Nephron progenitor cell (in vitro differentiated cells): ENCODE results near the gene IGSF9B.

Experiments
- DNase-seq: peaks from one replicate; pipeline ENCODE4 v3.0.0; 2021
- H3K27ac Mint-ChIP-seq: 2 replicates; pipeline ENCODE4 v1.8.0; 2021; ENCODE audit warnings: mild to moderate bottlenecking, moderate library complexity, mixed read lengths
- H3K27me3 Mint-ChIP-seq: 2 replicates; pipeline ENCODE4 v1.8.0; 2021; ENCODE audit warnings: mild to moderate bottlenecking, low read depth, mixed read lengths; ENCODE audit not compliant: poor library complexity
- H3K36me3 Mint-ChIP-seq: 2 replicates; pipeline ENCODE4 v1.8.0; 2021; ENCODE audit warnings: low read depth, mixed read lengths
- H3K4me1 Mint-ChIP-seq: 2 replicates; pipeline ENCODE4 v1.8.0; 2021; ENCODE audit warnings: mixed read lengths
- H3K4me3 Mint-ChIP-seq: 2 replicates; pipeline ENCODE4 v1.8.0; 2021; ENCODE audit warnings: mild to moderate bottlenecking, moderate library complexity, mixed read lengths
- H3K9me3 Mint-ChIP-seq: 2 replicates; pipeline ENCODE4 v1.8.0; 2021; ENCODE audit warnings: mild to moderate bottlenecking, moderate library complexity, mixed read lengths
- TF ChIP-seq, protein P1 (sequence below): fragments of 200-600 bp; sonication (generic); IDR thresholded peaks from 2 replicates; pipeline ENCODE4 v1.5.0; 2021; ENCODE audit warnings: antibody characterized with exemption

IGSF9B gene

DNA sequence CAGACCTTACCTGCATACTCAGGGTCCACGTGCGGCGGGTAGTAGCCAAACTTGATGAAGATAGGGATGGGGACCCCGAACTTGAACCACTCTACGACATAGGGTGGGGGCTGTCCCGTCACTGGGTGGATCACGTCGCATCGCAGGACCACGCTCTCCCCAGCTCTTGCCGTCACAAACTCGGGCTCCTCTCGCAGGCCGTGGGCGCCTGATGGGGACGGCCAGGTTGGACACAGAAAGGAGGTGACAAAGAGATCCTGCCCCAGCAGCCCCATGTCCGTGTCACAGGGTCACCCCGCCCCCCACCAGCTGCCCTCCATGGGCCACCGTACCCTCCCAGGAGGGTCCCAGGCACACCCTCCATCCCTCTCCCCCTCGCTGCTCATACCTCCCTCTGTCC lies 10.7 kb downstream of the IGSF9B start:
- no peak overlapping the region for H3K27ac Mint-ChIP-seq
- no peaks in the 10 kb centered on the region for H3K36me3 Mint-ChIP-seq
- TF ChIP-seq, protein P1, sequence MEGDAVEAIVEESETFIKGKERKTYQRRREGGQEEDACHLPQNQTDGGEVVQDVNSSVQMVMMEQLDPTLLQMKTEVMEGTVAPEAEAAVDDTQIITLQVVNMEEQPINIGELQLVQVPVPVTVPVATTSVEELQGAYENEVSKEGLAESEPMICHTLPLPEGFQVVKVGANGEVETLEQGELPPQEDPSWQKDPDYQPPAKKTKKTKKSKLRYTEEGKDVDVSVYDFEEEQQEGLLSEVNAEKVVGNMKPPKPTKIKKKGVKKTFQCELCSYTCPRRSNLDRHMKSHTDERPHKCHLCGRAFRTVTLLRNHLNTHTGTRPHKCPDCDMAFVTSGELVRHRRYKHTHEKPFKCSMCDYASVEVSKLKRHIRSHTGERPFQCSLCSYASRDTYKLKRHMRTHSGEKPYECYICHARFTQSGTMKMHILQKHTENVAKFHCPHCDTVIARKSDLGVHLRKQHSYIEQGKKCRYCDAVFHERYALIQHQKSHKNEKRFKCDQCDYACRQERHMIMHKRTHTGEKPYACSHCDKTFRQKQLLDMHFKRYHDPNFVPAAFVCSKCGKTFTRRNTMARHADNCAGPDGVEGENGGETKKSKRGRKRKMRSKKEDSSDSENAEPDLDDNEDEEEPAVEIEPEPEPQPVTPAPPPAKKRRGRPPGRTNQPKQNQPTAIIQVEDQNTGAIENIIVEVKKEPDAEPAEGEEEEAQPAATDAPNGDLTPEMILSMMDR: no peak
- peaks cover 67% of the 10 kb centered on the region for H3K4me1 Mint-ChIP-seq
- no peak for DNase-seq
- H3K4me3 Mint-ChIP-seq: no peak overlapping the region
- H3K27me3 Mint-ChIP-seq: peaks cover 28% of the 10 kb centered on the region
- no peaks in the 10 kb centered on the region for H3K9me3 Mint-ChIP-seq

DNA sequence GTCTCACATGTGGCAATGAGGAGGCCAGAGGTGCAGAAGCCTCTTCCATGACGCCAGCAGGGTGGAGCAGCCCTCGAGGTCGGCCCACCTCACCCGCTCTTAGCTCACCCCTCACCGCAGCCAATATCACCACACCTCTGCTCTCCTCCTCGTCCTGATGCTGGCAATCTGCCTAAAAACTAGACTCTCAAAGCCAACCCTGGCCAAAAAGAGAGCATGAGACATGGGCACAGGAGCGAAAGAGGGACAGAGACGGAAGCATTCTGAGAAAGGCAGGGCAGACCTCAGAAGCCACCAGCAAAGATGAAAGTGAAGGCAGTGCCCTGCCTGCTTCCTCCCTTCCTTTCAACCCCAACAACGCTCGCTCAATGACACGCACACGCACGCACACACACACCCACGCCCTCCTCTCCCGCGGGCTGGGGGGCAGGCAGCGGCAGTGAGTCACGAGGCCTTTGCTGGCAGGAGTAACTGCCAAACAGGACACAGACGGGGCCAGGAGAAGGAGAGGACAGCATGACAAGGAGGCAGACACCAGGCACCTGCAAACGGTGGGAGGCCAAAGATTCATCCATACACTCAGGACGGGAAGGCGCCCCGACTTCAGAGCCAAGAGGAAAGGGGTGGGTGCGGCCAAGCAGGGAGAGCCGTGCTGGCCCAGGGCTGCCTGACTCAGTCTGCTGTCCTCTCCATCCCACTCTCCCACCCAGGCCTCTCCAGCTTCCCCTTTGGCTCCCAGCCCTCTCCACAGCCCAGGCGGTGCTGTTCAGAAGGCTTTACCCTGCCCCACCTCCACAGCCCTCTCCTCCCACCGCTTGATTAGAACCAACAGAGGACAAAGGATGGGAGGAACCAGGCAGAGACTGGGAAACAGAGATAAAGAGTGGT lies 11.4 kb downstream of the IGSF9B start:
- Mint-ChIP-seq H3K4me3 (no peak overlapping the region), H3K36me3 (peaks cover 5% of the 10 kb centered on the region), H3K4me1 (peaks cover 60% of the 10 kb centered on the region), H3K9me3 (peaks cover 2% of the 10 kb centered on the region), H3K27ac (no peak overlapping the region), H3K27me3 (peaks cover 28% of the 10 kb centered on the region)
- no peak for DNase-seq
- TF ChIP-seq, protein P1: no peak

DNA sequence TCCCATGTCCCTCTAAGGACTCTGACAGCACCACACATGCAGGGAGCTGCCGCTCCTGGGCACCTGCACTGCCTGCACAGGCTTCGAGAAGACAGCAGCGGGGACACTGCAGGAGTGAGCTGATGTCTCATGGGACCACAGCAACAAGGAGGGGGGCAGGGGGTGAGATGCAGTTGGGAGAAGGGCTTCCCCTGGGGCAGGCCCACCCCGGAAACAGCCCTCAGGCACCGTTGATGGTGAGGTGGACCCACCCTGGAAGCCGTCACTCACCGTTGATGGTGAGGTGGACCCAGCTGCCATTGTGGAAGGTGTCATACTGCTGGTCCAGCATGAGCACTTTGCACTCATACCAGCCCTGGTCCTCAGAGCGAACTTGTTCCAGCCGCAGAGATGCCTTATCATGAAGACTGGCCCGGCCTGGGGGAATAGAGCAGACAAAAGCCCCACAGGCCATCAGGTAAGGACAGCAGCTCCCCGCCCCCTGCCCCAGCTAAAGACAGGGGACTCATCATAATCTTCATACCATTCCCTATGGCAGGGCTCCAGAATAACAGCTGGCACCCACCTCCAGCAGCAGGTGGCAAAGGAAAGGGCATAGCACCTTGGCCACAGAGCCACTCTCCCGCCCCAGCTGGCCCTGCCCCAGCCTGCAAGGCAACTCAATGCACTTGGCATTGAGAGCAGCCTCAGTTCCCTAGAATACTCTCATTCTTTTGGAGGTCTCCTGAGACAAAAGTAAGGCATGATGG lies 12.6 kb downstream of the IGSF9B start:
- Mint-ChIP-seq H3K4me1 (peaks cover 48% of the 10 kb centered on the region), H3K27me3 (peaks cover 20% of the 10 kb centered on the region), H3K9me3 (peaks cover 6% of the 10 kb centered on the region), H3K4me3 (no peak overlapping the region), H3K36me3 (peaks cover 17% of the 10 kb centered on the region), H3K27ac (no peak overlapping the region)
- TF ChIP-seq, protein P1: no peak
- no peak for DNase-seq

DNA sequence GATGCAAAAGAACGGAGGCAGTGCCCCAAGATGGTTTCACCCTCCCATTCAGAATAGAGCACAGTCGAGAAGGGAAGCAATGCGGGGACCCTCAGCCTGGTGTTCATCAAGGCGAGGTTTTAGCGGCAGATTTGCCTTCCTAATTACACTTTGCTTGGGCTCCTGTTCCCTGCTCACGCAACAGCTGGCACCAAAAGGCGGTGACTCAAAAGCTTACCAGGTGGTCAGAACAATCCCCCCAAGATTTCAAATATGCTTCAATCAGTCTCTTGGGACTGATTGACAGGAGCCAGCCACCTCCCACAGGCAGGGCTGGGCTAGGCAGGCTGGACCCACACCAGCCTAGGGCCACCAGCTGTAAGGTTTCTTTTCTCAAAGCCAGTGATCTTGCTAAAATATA lies 14.2 kb downstream of the IGSF9B start:
- H3K9me3 Mint-ChIP-seq: peaks cover 6% of the 10 kb centered on the region
- H3K27me3 Mint-ChIP-seq: peaks cover 14% of the 10 kb centered on the region
- peaks cover 40% of the 10 kb centered on the region for H3K4me1 Mint-ChIP-seq
- TF ChIP-seq, protein P1: no peak
- no peak overlapping the region for H3K4me3 Mint-ChIP-seq
- DNase-seq: no peak
- no peak overlapping the region for H3K27ac Mint-ChIP-seq
- peaks cover 23% of the 10 kb centered on the region for H3K36me3 Mint-ChIP-seq

DNA sequence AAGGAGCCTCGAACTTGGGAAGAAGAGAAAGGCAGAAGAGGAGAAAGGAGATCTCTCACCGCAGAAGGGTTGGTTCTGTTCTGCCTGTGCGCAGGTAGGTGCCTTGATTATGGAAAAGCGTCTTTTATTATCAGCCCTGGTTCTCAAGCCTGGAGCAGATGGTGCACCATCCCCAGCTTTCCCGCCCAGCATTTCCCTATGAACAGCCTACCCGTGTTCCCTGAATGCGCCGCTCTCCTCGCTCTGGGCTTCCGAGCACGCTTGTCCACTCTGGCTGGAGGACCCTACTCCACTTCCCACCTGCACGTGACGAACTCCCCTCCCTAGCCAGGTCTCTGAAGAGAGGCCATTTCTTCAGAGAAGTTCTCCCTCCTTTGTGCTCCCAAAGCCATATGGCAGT lies 15.2 kb downstream of the IGSF9B start:
- Mint-ChIP-seq H3K27ac (no peak overlapping the region), H3K4me1 (peaks cover 40% of the 10 kb centered on the region), H3K9me3 (peaks cover 6% of the 10 kb centered on the region), H3K36me3 (peaks cover 23% of the 10 kb centered on the region), H3K27me3 (peaks cover 9% of the 10 kb centered on the region), H3K4me3 (no peak overlapping the region)
- DNase-seq: no peak
- TF ChIP-seq, protein P1: no peak
